Activated CD8-positive, alpha-beta memory T cell treated with anti-CD3 and anti-CD28 coated beads, Interleukin-2, amount 10 ng/mL, durations not matched to agents 7 days and 5 days (primary cell): ENCODE measurements around the gene RAB7A. TPM values are rescaled to one million over a fixed set of nuclear protein-coding genes. Genes with fewer than 3 reads are reported as not detected.

ENCODE experiments used
- ATAC-seq: fragments of 150-1000 bp; cut with Tn5 transposase; one replicate; pipeline ENCODE4 v1.10.0; 2021; ENCODE audit warnings: moderate library complexity
- CTCF ChIA-PET: fragments of 350-600 bp; sonication (Branson Sonifier 250); formaldehyde crosslinking; loops from one replicate; lab custom pipeline; 2021; ENCODE audit warnings: antibody characterized with exemption; lab: Charles Lee
- DNase-seq: peaks from one replicate; pipeline ENCODE4 v3.0.0-alpha.2; 2020
- H3K27ac Mint-ChIP-seq: one replicate; pipeline ENCODE4 v1.8.0; 2021; ENCODE audit warnings: mild to moderate bottlenecking, mixed read lengths
- H3K27me3 Mint-ChIP-seq: one replicate; pipeline ENCODE4 v1.8.0; 2021; ENCODE audit warnings: mixed read lengths
- H3K36me3 Mint-ChIP-seq: one replicate; pipeline ENCODE4 v1.8.0; 2021; ENCODE audit warnings: mild to moderate bottlenecking, mixed read lengths
- H3K4me1 Mint-ChIP-seq: one replicate; pipeline ENCODE4 v1.8.0; 2021; ENCODE audit warnings: mixed read lengths
- H3K4me3 Mint-ChIP-seq: one replicate; pipeline ENCODE4 v1.8.0; 2021; ENCODE audit warnings: mild to moderate bottlenecking, moderate library complexity, mixed read lengths
- H3K9me3 Mint-ChIP-seq: one replicate; pipeline ENCODE4 v1.8.0; 2022; ENCODE audit warnings: low read depth, mixed read lengths
- total RNA-seq, 2 experiments: library from RNA; stranded (reverse); gene quantifications; one replicate each; pipeline ENCODE4 v1.2.3, GENCODE V29; 2021

The RAB7A gene
- total RNA-seq, 2 experiments from 2014 or later = 184 to 238 TPM

DNA sequence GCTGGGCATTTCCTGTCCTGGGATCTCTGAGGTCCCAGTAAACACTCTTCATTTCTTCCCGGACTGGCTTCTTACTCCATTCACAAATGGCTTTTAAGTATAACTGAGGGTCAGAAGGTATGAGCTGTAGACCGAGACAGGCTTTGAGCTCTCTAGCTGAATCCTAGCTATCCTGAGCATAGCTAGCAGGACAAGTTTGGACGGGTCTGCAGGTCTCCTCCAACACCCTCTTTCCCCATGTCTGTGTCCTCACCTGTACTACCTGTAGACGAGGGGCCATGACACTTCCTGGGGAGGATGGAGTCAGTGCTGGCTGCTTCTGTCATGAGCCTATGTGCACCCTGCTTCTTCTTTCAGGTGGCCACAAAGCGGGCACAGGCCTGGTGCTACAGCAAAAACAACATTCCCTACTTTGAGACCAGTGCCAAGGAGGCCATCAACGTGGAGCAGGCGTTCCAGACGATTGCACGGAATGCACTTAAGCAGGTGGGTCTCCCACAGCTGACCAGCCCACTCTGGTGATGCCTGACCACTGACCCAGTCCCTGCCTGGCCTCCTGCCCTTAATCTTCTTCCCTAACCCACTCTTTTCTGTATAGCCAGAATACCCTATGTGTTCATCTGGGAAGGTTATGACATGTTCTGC, 81.3 kb downstream of the RAB7A start:
- no peak overlapping the region for H3K4me3 Mint-ChIP-seq
- DNase-seq (no peak), ATAC-seq (no peak)
- H3K27ac Mint-ChIP-seq = peak overlapping the region; percentile 5
- H3K4me1 Mint-ChIP-seq = peaks cover 42% of the 10 kb centered on the region
- H3K27me3 Mint-ChIP-seq = no peaks in the 10 kb centered on the region
- CTCF ChIA-PET = interaction anchor here (0.8 to 1.1 kb wide), 2 partner anchors 8 to 190 kb away, joined by 3 to 5 read pairs; no protein-coding TSS in a partner anchor
- H3K9me3 Mint-ChIP-seq = no peaks in the 10 kb centered on the region
- H3K36me3 Mint-ChIP-seq = peaks cover 42% of the 10 kb centered on the region

DNA sequence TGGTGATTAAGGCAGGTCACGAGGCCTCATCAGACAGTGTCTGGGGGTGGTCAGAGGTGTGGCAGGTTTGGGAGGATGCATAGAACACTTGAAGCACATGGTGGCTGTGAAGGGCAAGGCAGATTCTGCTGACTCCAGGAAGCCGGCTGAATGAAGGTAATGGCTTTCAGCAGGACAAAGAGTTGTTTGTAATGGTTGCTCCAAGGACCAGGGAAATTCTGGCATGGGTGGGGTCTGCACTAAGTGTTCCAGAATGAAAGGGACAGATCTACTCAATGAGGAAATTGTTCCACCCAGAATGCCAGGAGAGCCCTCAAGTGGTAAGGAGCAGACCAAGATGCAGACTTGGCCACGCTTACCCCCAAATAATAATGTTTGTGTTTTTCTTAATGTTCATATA, 82.7 kb downstream of the RAB7A start:
- no peak for ATAC-seq
- peaks cover 47% of the 10 kb centered on the region for H3K36me3 Mint-ChIP-seq
- H3K4me1 Mint-ChIP-seq = peaks cover 31% of the 10 kb centered on the region
- DNase-seq = no peak
- CTCF ChIA-PET = interaction anchor here (1.1 kb wide), 1 partner anchor 10 kb away, joined by 3 read pairs; no protein-coding TSS in a partner anchor
- H3K27me3 Mint-ChIP-seq = no peaks in the 10 kb centered on the region
- no peak overlapping the region for H3K4me3 Mint-ChIP-seq
- no peaks in the 10 kb centered on the region for H3K9me3 Mint-ChIP-seq
- H3K27ac Mint-ChIP-seq = no peak overlapping the region

DNA sequence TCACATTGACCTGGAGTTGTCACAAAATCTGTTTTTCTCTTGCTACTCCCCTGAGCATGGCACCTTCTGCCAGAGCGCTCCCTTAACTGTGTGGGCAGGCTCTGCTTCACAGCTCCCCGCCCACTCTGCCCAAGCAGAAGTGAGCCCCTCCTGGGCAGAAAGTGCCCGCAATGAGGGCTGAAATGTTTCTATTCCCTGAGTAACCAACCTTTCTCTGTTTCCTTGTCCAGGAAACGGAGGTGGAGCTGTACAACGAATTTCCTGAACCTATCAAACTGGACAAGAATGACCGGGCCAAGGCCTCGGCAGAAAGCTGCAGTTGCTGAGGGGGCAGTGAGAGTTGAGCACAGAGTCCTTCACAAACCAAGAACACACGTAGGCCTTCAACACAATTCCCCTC, 87.1 kb downstream of the RAB7A start:
- H3K4me3 Mint-ChIP-seq = no peak overlapping the region
- CTCF ChIA-PET = interaction anchor here (0.9 to 1.8 kb wide), 2 partner anchors 9 to 18 kb away, joined by 4 to 6 read pairs; no protein-coding TSS in a partner anchor
- peaks cover 1% of the 10 kb centered on the region for H3K4me1 Mint-ChIP-seq
- no peak for ATAC-seq
- DNase-seq = no peak
- H3K27ac Mint-ChIP-seq = no peak overlapping the region
- H3K9me3 Mint-ChIP-seq = no peaks in the 10 kb centered on the region
- H3K36me3 Mint-ChIP-seq = peaks cover 48% of the 10 kb centered on the region
- H3K27me3 Mint-ChIP-seq = no peaks in the 10 kb centered on the region

DNA sequence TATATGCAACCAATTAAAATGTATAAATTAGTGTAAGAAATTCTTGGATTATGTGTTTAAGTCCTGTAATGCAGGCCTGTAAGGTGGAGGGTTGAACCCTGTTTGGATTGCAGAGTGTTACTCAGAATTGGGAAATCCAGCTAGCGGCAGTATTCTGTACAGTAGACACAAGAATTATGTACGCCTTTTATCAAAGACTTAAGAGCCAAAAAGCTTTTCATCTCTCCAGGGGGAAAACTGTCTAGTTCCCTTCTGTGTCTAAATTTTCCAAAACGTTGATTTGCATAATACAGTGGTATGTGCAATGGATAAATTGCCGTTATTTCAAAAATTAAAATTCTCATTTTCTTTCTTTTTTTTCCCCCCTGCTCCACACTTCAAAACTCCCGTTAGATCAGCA, 88.1 kb downstream of the RAB7A start:
- H3K4me3 Mint-ChIP-seq = no peak overlapping the region
- no peaks in the 10 kb centered on the region for H3K9me3 Mint-ChIP-seq
- H3K27me3 Mint-ChIP-seq = no peaks in the 10 kb centered on the region
- H3K4me1 Mint-ChIP-seq = peaks cover 1% of the 10 kb centered on the region
- ATAC-seq = no peak
- peaks cover 53% of the 10 kb centered on the region for H3K36me3 Mint-ChIP-seq
- no peak for DNase-seq
- H3K27ac Mint-ChIP-seq = no peak overlapping the region
- CTCF ChIA-PET = interaction anchor here (1.8 kb wide), 1 partner anchor 19 kb away, joined by 6 read pairs; no protein-coding TSS in a partner anchor

DNA sequence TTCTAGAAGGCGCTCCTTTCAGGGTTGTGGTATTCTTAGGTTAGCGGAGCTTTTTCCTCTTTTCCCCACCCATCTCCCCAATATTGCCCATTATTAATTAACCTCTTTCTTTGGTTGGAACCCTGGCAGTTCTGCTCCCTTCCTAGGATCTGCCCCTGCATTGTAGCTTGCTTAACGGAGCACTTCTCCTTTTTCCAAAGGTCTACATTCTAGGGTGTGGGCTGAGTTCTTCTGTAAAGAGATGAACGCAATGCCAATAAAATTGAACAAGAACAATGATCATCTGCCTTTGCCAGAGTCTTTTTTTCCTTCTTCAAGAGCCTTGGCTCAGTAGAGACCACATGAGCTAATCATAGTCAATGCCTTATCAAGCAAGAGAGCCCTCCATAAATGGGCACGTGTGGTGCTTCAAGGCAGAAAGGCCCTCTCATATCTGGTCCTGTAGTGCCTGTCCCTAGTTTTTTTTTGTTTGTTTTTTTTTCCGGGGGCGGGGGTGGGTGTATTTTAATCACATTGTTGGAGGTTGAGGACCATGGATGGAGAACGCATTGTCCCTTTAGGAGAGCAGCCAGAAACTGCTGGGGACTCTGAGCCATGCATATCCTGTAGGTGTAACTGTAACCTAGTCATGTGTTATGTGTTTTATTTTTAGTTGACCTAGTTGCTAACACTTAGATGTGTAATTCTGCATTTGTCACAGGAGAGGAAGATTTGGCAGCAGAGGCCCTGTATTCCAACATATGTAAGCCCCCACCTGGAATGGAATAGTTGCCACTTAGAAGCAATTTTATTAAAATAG, 88.7 kb downstream of the RAB7A start:
- no peaks in the 10 kb centered on the region for H3K9me3 Mint-ChIP-seq
- no peaks in the 10 kb centered on the region for H3K4me1 Mint-ChIP-seq
- no peak overlapping the region for H3K4me3 Mint-ChIP-seq
- H3K36me3 Mint-ChIP-seq = peaks cover 50% of the 10 kb centered on the region
- CTCF ChIA-PET = interaction anchor here (0.6 to 1.8 kb wide), 2 partner anchors 20 to 629 kb away, joined by 4 to 6 read pairs; no protein-coding TSS in a partner anchor
- H3K27me3 Mint-ChIP-seq = no peaks in the 10 kb centered on the region
- H3K27ac Mint-ChIP-seq = no peak overlapping the region
- DNase-seq (no peak), ATAC-seq (no peak)

DNA sequence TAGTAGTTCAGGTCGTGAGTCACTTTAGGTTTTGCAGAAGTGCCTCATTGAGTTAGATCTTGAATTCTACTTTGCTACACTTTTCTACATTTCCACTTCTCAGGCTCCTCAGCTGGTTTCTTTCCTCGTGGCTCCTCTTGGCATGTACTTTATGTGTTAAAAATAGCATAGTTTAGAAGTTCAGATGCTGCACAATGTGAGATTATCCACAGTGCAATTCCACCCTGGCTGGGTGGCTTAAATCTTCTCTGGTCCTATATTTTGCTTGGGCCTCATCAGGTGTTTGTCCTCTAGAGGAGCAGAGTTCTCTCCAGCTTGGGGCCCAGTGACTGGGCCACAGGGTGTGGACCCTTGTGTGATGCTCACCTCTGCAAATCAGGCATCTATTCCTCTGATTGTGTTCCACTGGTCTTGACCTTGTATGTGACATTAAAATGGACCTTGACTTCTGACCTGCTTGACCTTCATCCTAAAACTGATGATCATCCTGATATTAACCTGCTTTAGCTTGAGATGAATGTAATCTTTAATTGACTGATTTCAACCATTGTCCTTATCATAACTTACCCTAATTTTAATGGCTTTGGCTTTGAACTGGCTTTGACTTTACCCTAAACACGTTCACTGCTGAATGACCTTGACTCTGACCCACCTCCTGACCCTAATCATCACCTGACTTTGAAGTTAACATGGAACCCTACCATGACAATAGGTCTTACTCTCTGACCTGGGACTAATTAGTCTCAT, 89.5 kb downstream of the RAB7A start:
- Mint-ChIP-seq H3K36me3 (peaks cover 47% of the 10 kb centered on the region), H3K4me3 (no peak overlapping the region), H3K27ac (peak overlapping the region; percentile 1), H3K4me1 (no peaks in the 10 kb centered on the region), H3K27me3 (no peaks in the 10 kb centered on the region), H3K9me3 (no peaks in the 10 kb centered on the region)
- CTCF ChIA-PET = no interaction called here
- ATAC-seq = no peak
- no peak for DNase-seq

DNA sequence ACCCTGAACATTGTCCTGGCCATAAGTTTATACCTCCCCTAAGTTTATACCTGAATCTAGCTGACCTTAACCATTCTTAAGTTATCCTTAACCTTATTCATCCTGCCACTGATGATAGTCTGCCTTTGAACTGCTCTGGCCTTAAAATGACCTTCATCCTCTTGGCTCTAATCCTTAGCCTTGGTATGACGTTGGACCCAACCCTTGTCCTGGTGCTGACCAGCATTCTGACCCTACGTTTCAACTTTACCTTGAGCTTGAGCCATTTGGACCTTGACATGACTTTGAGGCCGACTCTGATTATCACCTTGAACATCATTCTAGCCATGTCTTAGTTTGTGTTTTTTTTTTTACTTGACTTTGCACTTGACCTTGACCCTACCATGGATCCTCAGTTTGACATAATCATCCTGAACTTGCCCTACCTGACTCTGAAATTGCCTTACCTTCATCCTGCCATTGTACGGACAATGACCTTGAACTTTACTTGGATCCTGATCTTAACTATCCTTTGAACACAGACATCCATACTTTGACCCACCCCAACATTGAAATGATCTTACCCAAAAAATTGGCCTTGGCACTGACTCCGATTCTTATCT, 92.3 kb downstream of the RAB7A start:
- Mint-ChIP-seq H3K27me3 (no peaks in the 10 kb centered on the region), H3K4me3 (no peak overlapping the region), H3K27ac (no peak overlapping the region), H3K36me3 (peaks cover 41% of the 10 kb centered on the region), H3K4me1 (no peaks in the 10 kb centered on the region), H3K9me3 (no peaks in the 10 kb centered on the region)
- CTCF ChIA-PET = interaction anchor here (1.1 kb wide), 1 partner anchor 29 kb away, joined by 4 read pairs; no protein-coding TSS in a partner anchor
- no peak for DNase-seq
- no peak for ATAC-seq

DNA sequence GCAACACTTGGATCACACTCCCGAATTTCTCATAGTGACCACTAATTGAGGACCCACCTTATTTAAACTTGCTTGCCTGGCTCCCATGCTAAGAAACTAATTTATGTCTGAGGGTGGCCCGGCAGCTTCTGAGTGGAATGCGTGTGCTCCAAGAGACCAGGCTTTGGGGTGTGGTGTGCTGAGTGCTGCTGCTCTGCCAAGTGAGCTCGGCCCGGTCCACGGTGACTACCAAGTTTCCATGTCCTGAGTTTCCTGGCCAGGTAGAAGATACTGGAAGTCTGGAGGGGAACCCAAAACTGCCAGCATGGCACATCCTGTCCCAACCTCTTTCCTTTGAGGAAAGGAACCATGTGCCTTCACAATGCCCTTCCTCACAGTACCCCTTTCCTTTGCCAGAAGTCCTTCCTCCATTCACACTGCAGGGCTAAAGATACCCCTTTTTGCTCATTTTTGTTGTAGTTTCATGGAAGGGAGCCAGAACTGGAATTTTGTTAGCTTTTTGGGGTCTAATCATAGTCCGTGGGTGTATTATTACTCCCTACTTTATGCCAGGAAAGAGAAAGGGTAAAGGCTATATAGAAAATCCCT, 94.4 kb downstream of the RAB7A start:
- ATAC-seq (no peak), DNase-seq (no peak)
- Mint-ChIP-seq H3K4me1 (no peaks in the 10 kb centered on the region), H3K4me3 (no peak overlapping the region), H3K27ac (no peak overlapping the region), H3K27me3 (no peaks in the 10 kb centered on the region), H3K9me3 (no peaks in the 10 kb centered on the region), H3K36me3 (peaks cover 34% of the 10 kb centered on the region)
- CTCF ChIA-PET = no interaction called here

DNA sequence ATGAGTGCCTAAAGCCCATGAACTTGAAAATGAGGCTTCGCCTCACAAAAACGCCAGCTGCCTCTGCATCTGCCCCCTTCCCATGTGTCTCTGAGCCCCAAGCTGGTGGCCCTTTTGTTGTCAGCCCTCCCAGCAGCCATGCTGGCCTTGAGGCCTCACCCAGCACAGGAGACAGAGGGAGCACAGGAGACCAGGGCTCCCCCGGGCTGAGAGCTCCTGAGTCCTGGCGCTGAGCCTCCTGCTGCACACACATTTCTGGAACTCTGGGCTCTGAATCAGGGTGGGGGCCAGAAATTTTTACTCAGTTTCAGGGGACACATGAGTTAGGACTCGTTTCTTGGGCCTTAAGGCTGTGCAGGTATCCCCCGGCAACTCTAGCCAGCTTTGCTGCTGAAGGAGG, 97.0 kb downstream of the RAB7A start:
- Mint-ChIP-seq H3K36me3 (peaks cover 17% of the 10 kb centered on the region), H3K4me1 (no peaks in the 10 kb centered on the region)
- CTCF ChIA-PET = interaction anchor here (0.6 to 1.2 kb wide), 2 partner anchors 205 to 468 kb away, joined by 3 read pairs; no protein-coding TSS in a partner anchor

DNA sequence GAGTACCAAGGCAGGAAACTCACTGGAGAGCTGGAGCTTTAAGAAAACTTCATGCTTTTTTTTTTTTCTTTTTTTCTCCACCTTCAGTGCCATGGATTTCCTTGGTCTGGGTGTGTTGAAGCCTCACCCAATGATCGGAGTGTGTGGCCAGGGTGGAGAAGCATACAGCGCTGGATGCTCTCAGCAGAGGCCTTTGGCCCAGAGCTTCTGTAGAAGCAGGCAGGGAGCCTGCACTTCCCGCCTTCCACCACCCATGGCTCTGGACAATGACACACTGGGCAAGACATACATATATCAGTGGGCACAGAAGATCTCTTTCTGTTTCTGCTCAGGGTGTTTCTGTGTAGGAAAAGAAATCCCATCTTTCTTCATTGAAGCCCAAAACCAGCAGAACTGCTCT, 97.6 kb downstream of the RAB7A start:
- no peaks in the 10 kb centered on the region for H3K27me3 Mint-ChIP-seq
- no peaks in the 10 kb centered on the region for H3K9me3 Mint-ChIP-seq
- ATAC-seq (no peak), DNase-seq (no peak)
- no peak overlapping the region for H3K4me3 Mint-ChIP-seq
- no peak overlapping the region for H3K27ac Mint-ChIP-seq
- H3K36me3 Mint-ChIP-seq = peaks cover 10% of the 10 kb centered on the region
- CTCF ChIA-PET = interaction anchor here (0.6 to 1.2 kb wide), 2 partner anchors 206 to 468 kb away, joined by 3 read pairs; no protein-coding TSS in a partner anchor
- no peaks in the 10 kb centered on the region for H3K4me1 Mint-ChIP-seq

More for the DNA sequence above, 97.0 kb downstream of the RAB7A start:
- H3K27ac Mint-ChIP-seq = no peak overlapping the region
- no peak overlapping the region for H3K4me3 Mint-ChIP-seq
- H3K27me3 Mint-ChIP-seq = no peaks in the 10 kb centered on the region
- H3K9me3 Mint-ChIP-seq = no peaks in the 10 kb centered on the region
- DNase-seq = no peak
- ATAC-seq = no peak

DNA sequence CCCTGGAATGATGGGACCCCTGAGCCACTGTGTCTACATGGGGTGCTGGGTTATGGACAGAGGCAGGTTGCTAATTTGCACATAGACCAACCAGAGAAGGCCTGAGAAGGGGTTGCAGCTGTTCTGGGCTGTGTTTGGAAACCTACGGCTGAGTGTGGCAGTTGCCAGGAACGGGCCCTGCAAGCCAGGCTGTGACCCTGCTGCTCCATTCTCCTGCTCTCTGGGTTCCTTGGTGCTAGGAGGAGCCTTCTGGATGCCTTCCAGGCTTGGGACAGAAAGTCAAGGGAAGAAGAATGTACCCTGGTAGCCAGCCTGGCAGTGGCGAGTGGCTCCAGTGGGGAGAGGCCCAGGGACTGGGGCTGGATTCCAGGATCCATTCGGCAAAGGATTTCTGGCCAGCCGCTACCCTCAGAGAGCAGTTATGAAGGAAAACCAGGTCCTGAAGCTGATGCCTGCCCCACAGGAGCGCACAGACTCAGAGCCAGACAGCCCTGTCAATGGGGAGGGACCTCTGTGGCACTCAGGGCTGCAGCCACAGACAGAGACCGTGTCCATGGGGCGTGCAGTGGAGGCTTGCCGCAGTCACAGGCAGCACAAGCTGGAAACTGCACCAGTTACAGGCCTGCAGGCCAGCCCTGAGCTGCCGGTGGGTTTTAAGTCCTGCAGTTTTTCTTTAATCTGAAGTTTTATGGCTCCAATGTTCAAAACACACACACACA, 98.3 kb downstream of the RAB7A start:
- Mint-ChIP-seq H3K9me3 (no peaks in the 10 kb centered on the region), H3K36me3 (peaks cover 5% of the 10 kb centered on the region), H3K27me3 (no peaks in the 10 kb centered on the region), H3K27ac (no peak overlapping the region), H3K4me3 (no peak overlapping the region), H3K4me1 (no peaks in the 10 kb centered on the region)
- no peak for ATAC-seq
- CTCF ChIA-PET = no interaction called here
- DNase-seq = no peak

DNA sequence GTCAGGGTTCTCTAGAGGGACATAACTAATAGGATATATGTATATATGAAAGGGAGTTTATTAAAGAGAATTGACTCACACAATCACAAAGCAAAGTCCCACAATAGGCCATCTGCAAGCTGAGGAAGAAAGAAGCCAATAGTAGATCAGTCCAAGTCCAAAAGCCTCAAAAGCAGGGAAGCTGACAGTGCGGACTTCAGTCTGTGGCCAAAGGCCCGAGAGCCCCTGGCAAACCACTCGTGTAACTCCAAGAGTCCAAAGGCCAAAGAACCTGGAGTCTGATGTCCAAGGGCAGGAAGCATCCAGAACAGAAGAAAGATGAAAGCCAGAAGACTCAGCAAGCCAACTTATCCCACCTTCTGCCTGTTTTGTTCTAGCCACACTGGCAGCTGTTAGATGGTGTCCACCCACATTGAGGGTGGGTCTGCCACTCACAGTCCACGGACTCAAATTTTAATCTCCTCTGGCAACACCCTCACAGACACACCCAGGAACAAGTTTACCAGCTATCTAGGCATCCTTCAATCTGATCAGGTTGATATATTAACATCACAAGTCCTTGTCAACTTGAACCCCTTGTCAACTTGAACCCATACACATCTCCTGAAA, 99.2 kb downstream of the RAB7A start:
- no peaks in the 10 kb centered on the region for H3K4me1 Mint-ChIP-seq
- no peaks in the 10 kb centered on the region for H3K9me3 Mint-ChIP-seq
- no peak for DNase-seq
- ATAC-seq = no peak
- CTCF ChIA-PET = no interaction called here
- H3K4me3 Mint-ChIP-seq = no peak overlapping the region
- H3K27me3 Mint-ChIP-seq = no peaks in the 10 kb centered on the region
- H3K27ac Mint-ChIP-seq = no peak overlapping the region
- H3K36me3 Mint-ChIP-seq = peaks cover 4% of the 10 kb centered on the region
